H1 (cell line): ENCODE results near the gene ABCA13. TPM values are rescaled to one million over a fixed set of nuclear protein-coding genes. Genes with fewer than 3 reads are reported as not detected.

ENCODE experiments used
- CTCF ChIA-PET: fragments of 300-600 bp; sonication (Branson Sonifier 250); formaldehyde crosslinking; loops from one replicate; lab custom pipeline; 2021; ENCODE audit not compliant: partially characterized antibody; lab: Charles Lee
- POLR2A ChIA-PET: fragments of 300-600 bp; sonication (Branson Sonifier 250); formaldehyde crosslinking; loops from one replicate; lab custom pipeline; 2021; ENCODE audit warnings: inconsistent platforms; ENCODE audit not compliant: partially characterized antibody; lab: Charles Lee
- DNase-seq, 2 experiments: peaks; one replicate each; pipeline versions ENCODE4 v3.0.0 to v3.0.0-alpha.2; 2010 to 2022; ENCODE audit warnings: low spot score in 2 of 2, low read depth in 1 of 2, mixed read lengths in 1 of 2
- FAIRE-seq: peaks from 2 replicates; lab custom pipeline; 2011; peaks lifted over from hg19 to GRCh38; lab: Jason Lieb, UNC
- H2AFZ ChIP-seq: 2 replicates; pipeline ENCODE4 v1.8.1; 2012; ENCODE audit warnings: low read length, inconsistent platforms
- H2AK5ac ChIP-seq: 2 replicates; pipeline ENCODE4 v1.6.1; 2013; ENCODE audit warnings: low read depth, low read length
- H2BK120ac ChIP-seq: replicated peaks from 2 replicates; pipeline ENCODE3; 2013; ENCODE audit warnings: low read depth, low read length, inconsistent platforms
- H2BK12ac ChIP-seq: 2 replicates; pipeline ENCODE4 v1.6.1; 2013; ENCODE audit warnings: low read depth, low read length
- H2BK15ac ChIP-seq: 2 replicates; pipeline ENCODE4 v1.6.1; 2013; ENCODE audit warnings: low read length
- H2BK20ac ChIP-seq: 2 replicates; pipeline ENCODE4 v1.6.1; 2013; ENCODE audit warnings: low read length
- H2BK5ac ChIP-seq: 2 replicates; pipeline ENCODE4 v1.6.1; 2013; ENCODE audit warnings: low read depth, low read length
- H3K14ac ChIP-seq: 2 replicates; pipeline ENCODE4 v1.6.1; 2013; ENCODE audit warnings: inconsistent platforms; ENCODE audit not compliant: insufficient read length
- H3K18ac ChIP-seq: 2 replicates; pipeline ENCODE4 v1.6.1; 2013; ENCODE audit warnings: low read length; ENCODE audit errors: extremely low read depth
- H3K23ac ChIP-seq: 2 replicates; pipeline ENCODE4 v1.6.1; 2013; ENCODE audit warnings: inconsistent platforms; ENCODE audit not compliant: insufficient read length
- H3K23me2 ChIP-seq: 2 replicates; pipeline ENCODE4 v1.6.1; 2013; ENCODE audit warnings: low read depth, low read length
- H3K27ac ChIP-seq: 2 replicates; pipeline ENCODE4 v1.6.1; 2011; ENCODE audit warnings: low read depth, low read length, inconsistent platforms
- H3K27me3 ChIP-seq, 4 experiments: replicated peaks in 1 of 4; 1 replicate in 1 of 4; 2 replicates in 3 of 4; pipeline versions ENCODE4 v1.6.1 to v1.8.1; 2011 to 2013; ENCODE audit warnings: low read length in 3 of 4, mild to moderate bottlenecking in 3 of 4, inconsistent platforms in 2 of 4, mixed read lengths in 2 of 4, moderate library complexity in 1 of 4; ENCODE audit not compliant: control insufficient read depth in 3 of 4, insufficient read depth in 3 of 4; ENCODE audit errors: extremely low read depth in 1 of 4
- H3K36me3 ChIP-seq, 4 experiments: 2 replicates each; pipeline versions ENCODE4 v1.6.1 to v1.8.1; 2011 to 2013; ENCODE audit warnings: mild to moderate bottlenecking in 4 of 4, low read length in 3 of 4, moderate library complexity in 2 of 4, control low read depth in 1 of 4, inconsistent platforms in 1 of 4; ENCODE audit not compliant: insufficient read depth in 4 of 4, control insufficient read depth in 2 of 4
- H3K4ac ChIP-seq: replicated peaks from 2 replicates; pipeline ENCODE3; 2013; ENCODE audit warnings: low read length, low read depth, mixed read lengths, inconsistent platforms; ENCODE audit not compliant: insufficient read length
- H3K4me1 ChIP-seq, 4 experiments: replicated peaks in 1 of 4; 1 replicate in 1 of 4; 2 replicates in 3 of 4; pipeline versions ENCODE4 v1.6.1 to v1.8.1; 2011 to 2013; ENCODE audit warnings: low read length in 3 of 4, inconsistent platforms in 2 of 4, mixed read lengths in 1 of 4; ENCODE audit not compliant: insufficient read depth in 4 of 4, control insufficient read depth in 3 of 4
- H3K4me2 ChIP-seq, 2 experiments: 2 replicates each; pipeline versions ENCODE4 v1.6.1 to v1.8.1; 2011 to 2013; ENCODE audit warnings: low read depth in 2 of 2, low read length in 2 of 2, control low read depth in 1 of 2, inconsistent platforms in 1 of 2, mild to moderate bottlenecking in 1 of 2; ENCODE audit not compliant: insufficient read depth in 1 of 2
- H3K4me3 ChIP-seq, 4 experiments: fragments of 200-600, 300-600 bp in 1 of 4; sonication (generic), shearing (Covaris generic), sonication (Bioruptor Twin) in 1 of 4; 2 replicates each; pipeline versions ENCODE4 v1.5.1 to v1.8.1; 2011 to 2016; ENCODE audit warnings: low read length in 4 of 4, low read depth in 3 of 4, control low read depth in 2 of 4, inconsistent platforms in 2 of 4, mild to moderate bottlenecking in 2 of 4, mixed read lengths in 1 of 4, moderate library complexity in 1 of 4; ENCODE audit not compliant: insufficient read depth in 2 of 4; ENCODE audit errors: extremely low read depth in 1 of 4
- H3K56ac ChIP-seq: replicated peaks from 2 replicates; pipeline ENCODE3; 2013; ENCODE audit warnings: low read depth, mild to moderate bottlenecking, mixed read lengths, low read length, inconsistent platforms; ENCODE audit not compliant: insufficient read length
- H3K79me1 ChIP-seq: 2 replicates; pipeline ENCODE4 v1.6.1; 2013; ENCODE audit warnings: low read depth, low read length, control low read depth
- H3K79me2 ChIP-seq, 2 experiments: 2 replicates each; pipeline versions ENCODE4 v1.6.1 to v1.8.1; 2012 to 2013; ENCODE audit warnings: low read length in 2 of 2, mild to moderate bottlenecking in 2 of 2, inconsistent platforms in 1 of 2; ENCODE audit not compliant: insufficient read depth in 2 of 2, control insufficient read depth in 1 of 2
- H3K9ac ChIP-seq, 4 experiments: replicated peaks in 1 of 4; 1 replicate in 1 of 4; 2 replicates in 3 of 4; pipeline versions ENCODE4 v1.6.1 to v1.8.1; 2011 to 2013; ENCODE audit warnings: low read depth in 3 of 4, low read length in 3 of 4, control low read depth in 2 of 4, mild to moderate bottlenecking in 2 of 4, moderate library complexity in 2 of 4, inconsistent platforms in 1 of 4; ENCODE audit errors: extremely low read depth in 1 of 4
- H3K9me3 ChIP-seq, 2 experiments: 2 replicates each; pipeline versions ENCODE4 v1.6.1 to v1.8.1; 2012 to 2013; ENCODE audit warnings: mild to moderate bottlenecking in 2 of 2, moderate library complexity in 2 of 2, control low read depth in 1 of 2, inconsistent platforms in 1 of 2, low read depth in 1 of 2, low read length in 1 of 2, mixed read lengths in 1 of 2; ENCODE audit not compliant: insufficient read depth in 2 of 2
- H4K20me1 ChIP-seq, 2 experiments: replicated peaks in 1 of 2; 2 replicates each; pipeline versions ENCODE3 to v1.8.1; 2011 to 2013; ENCODE audit warnings: inconsistent platforms in 2 of 2, low read length in 2 of 2, mild to moderate bottlenecking in 1 of 2; ENCODE audit not compliant: insufficient read depth in 2 of 2, control insufficient read depth in 1 of 2
- H4K5ac ChIP-seq: 2 replicates; pipeline ENCODE4 v1.6.1; 2013; ENCODE audit warnings: low read length, low read depth, mixed read lengths, inconsistent platforms; ENCODE audit not compliant: insufficient read length
- H4K8ac ChIP-seq: 2 replicates; pipeline ENCODE4 v1.8.0; 2013; ENCODE audit warnings: mild to moderate bottlenecking, moderate library complexity, low read length, inconsistent platforms; ENCODE audit not compliant: insufficient read depth; ENCODE audit errors: extremely low read depth
- H4K91ac ChIP-seq: replicated peaks from 2 replicates; pipeline ENCODE3; 2013; ENCODE audit warnings: low read length, mixed read lengths, inconsistent platforms; ENCODE audit not compliant: insufficient read length
- ASH2L ChIP-seq: fragments of 200-600, 300-600 bp; sonication (generic); IDR thresholded peaks from one replicate; pipeline ENCODE4 v1.7.1; 2017; ENCODE audit warnings: low read length
- ATF2 ChIP-seq: IDR thresholded peaks from 2 replicates; pipeline ENCODE4 v1.6.1; 2012; ENCODE audit warnings: low read length, inconsistent platforms
- BACH1 ChIP-seq: IDR thresholded peaks from 2 replicates; pipeline ENCODE4 v1.6.1; 2012; ENCODE audit warnings: low read length, improper control_type of control experiment
- CBX5 ChIP-seq: fragments of 300-800, 300-1000 bp; sonication (generic); IDR thresholded peaks from 2 replicates; pipeline ENCODE4 v1.7.1; 2016; ENCODE audit warnings: antibody characterized with exemption, low read length, low read depth
- CTCF ChIP-seq, 3 experiments: IDR thresholded peaks; 1 replicate in 2 of 3; 2 replicates in 1 of 3; pipeline versions ENCODE4 v1.5.1 to v1.6.1; 2011; ENCODE audit warnings: low read length in 3 of 3, mild to moderate bottlenecking in 3 of 3, inconsistent platforms in 2 of 3, low read depth in 1 of 3, moderate library complexity in 1 of 3; ENCODE audit not compliant: insufficient read depth in 1 of 3; ENCODE audit errors: control extremely low read depth in 1 of 3
- EGR1 ChIP-seq: IDR thresholded peaks from 2 replicates; pipeline ENCODE4 v1.6.1; 2011; ENCODE audit warnings: low read depth, low read length, borderline replicate concordance
- HDAC2 ChIP-seq, 2 experiments: fragments of 300-600 bp in 1 of 2; sonication (generic) in 1 of 2; IDR thresholded peaks; 2 replicates each; pipeline ENCODE4 v1.6.1; 2011 to 2012; ENCODE audit warnings: low read depth in 2 of 2, low read length in 2 of 2, mild to moderate bottlenecking in 2 of 2, moderate library complexity in 2 of 2, borderline replicate concordance in 1 of 2, inconsistent platforms in 1 of 2
- JUND ChIP-seq: IDR thresholded peaks from 2 replicates; pipeline ENCODE4 v1.6.1; 2011; ENCODE audit warnings: mild to moderate bottlenecking, improper control_type of control experiment, low read length
- SIX5 ChIP-seq: IDR thresholded peaks from 2 replicates; pipeline ENCODE4 v1.6.1; 2011; ENCODE audit warnings: mild to moderate bottlenecking, low read depth, low read length
- TAF1 ChIP-seq: IDR thresholded peaks from 2 replicates; pipeline ENCODE4 v1.6.1; 2011; ENCODE audit warnings: mild to moderate bottlenecking, low read depth, low read length
- ZNF274 ChIP-seq: IDR thresholded peaks from 2 replicates; pipeline ENCODE4 v1.7.0; 2012; ENCODE audit warnings: low read length, borderline replicate concordance; ENCODE audit errors: extremely low read depth
- polyA plus RNA-seq, 7 experiments: library from polyadenylated mRNA; depleted of rRNA in 3 of 7; stranded (reverse) in 5 of 7; unstranded in 2 of 7; fragments of >200 nt in 5 of 7; fragments of 200-250 nt in 2 of 7; gene quantifications; 1 replicate in 5 of 7; 2 replicates in 1 of 7; 4 replicates in 1 of 7; pipeline versions ENCODE4 v1.2.1 to v1.2.3, GENCODE V29; 2011 to 2013; ENCODE audit warnings: missing spikeins in 2 of 7, mixed read lengths in 2 of 7
- total RNA-seq: library from RNA; stranded (reverse); fragmentation: NEBNext Ultra II Directional; extraction: Animal tissue kit (Norgen Biotek cat#: 25700); gene quantifications from 2 replicates; pipeline ENCODE4 v1.2.1, GENCODE V29; 2021

Gene ABCA13
- total and polyA plus RNA-seq, 2 of the 8 experiments (the other 6 are each of a cell fraction or from before 2014, with no cell fraction given) = 0.07 to 0.09 TPM

DNA sequence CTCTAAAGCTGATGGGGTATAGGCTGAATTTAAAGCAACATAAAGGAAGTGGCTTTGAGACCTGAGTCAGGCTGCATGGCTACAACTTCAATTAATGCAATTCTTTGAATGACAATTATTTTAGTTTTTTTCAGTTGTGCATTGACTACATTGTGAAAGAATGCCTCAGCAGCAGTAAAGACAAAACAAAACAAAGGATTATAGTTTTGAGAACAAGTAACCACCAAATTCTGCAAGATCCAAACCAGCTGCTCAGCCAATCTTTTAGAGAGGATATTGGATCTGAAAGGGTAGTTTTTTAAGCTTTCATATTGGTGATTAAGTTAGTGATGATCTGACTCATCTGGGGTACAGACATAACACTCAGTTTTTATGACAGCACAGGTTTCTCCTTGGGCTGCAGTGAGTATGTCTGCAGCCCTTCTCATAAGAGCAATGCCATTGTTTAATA lies 40.6 kb upstream of the ABCA13 start:
- H3K9ac ChIP-seq = no peak overlapping the region
- no peak overlapping the region for H2AFZ ChIP-seq
- CTCF ChIA-PET = interaction anchor here (0.6 to 1.7 kb wide), 6 partner anchors 7 to 45 kb away, joined by 3 to 7 read pairs (median 4); no protein-coding TSS in a partner anchor
- POLR2A ChIA-PET = no interaction called here
- no peak overlapping the region for H3K4me3 ChIP-seq
- H3K27ac ChIP-seq = no peak overlapping the region
- H2BK12ac ChIP-seq = no peak overlapping the region
- H2BK20ac ChIP-seq = no peak overlapping the region
- H4K91ac ChIP-seq = no peak overlapping the region
- FAIRE-seq (no peak), DNase-seq (no peak)
- H4K5ac ChIP-seq = no peak overlapping the region
- H4K20me1 ChIP-seq = no peaks in the 10 kb centered on the region
- H2BK5ac ChIP-seq = no peak overlapping the region
- no peak overlapping the region for H2BK15ac ChIP-seq
- peaks cover 0 to 2% (median 0%) of the 10 kb centered on the region in 4 experiments; a peak in 1 of 7 replicates for H3K4me1 ChIP-seq
- H3K79me2 ChIP-seq = no peaks in the 10 kb centered on the region
- no peaks in the 10 kb centered on the region for H3K79me1 ChIP-seq
- H2BK120ac ChIP-seq = no peak overlapping the region
- no peak overlapping the region for H2AK5ac ChIP-seq
- H3K56ac ChIP-seq = no peak overlapping the region
- H4K8ac ChIP-seq = no peak overlapping the region
- H3K4me2 ChIP-seq = no peak overlapping the region
- no peak overlapping the region for H3K14ac ChIP-seq
- H3K23me2 ChIP-seq = no peaks in the 10 kb centered on the region
- no peaks in the 10 kb centered on the region; a peak in 2 of 8 replicates for H3K36me3 ChIP-seq
- no peaks in the 10 kb centered on the region for H3K27me3 ChIP-seq
- no peak overlapping the region for H3K23ac ChIP-seq
- H3K9me3 ChIP-seq = peaks cover 0 to under 1% of the 10 kb centered on the region in 2 experiments; a peak in 2 of 4 replicates
- no peak overlapping the region for H3K4ac ChIP-seq
- H3K18ac ChIP-seq = no peak overlapping the region
- TF ChIP-seq CTCF (IDR thresholded peaks at IDR 0.05; ENCODE audit: control extremely low read depth in 1 of 3, insufficient read depth in 1 of 3, low read depth in 1 of 3, low read length in 3 of 3) (no peak), HDAC2 (IDR thresholded peaks at IDR 0.05; ENCODE audit: borderline replicate concordance in 1 of 2, low read depth in 2 of 2, low read length in 2 of 2) (no peak), SIX5 (no peak), CBX5 (no peak), JUND (no peak), EGR1 (no peak), ZNF274 (no peak), TAF1 (no peak), ASH2L (no peak), ATF2 (no peak), BACH1 (no peak)
